Astrocyte of the cerebellum (primary cell): ENCODE results near the gene TPCN1.
A peak's percentile ranks its signal among the peaks of the same experiment; 100 is the strongest.

Experiments used
- DNase-seq: peaks from one replicate; pipeline ENCODE4 v3.0.0-alpha.2; 2011; ENCODE audit warnings: low read depth
- H3K4me3 ChIP-seq: 2 replicates; pipeline ENCODE4 v1.5.1; 2011; ENCODE audit warnings: mild to moderate bottlenecking, low read depth, low read length, moderate library complexity
- CTCF ChIP-seq: IDR thresholded peaks from 2 replicates; pipeline ENCODE4 v1.5.1; 2012; ENCODE audit warnings: low read length, low read depth, moderate library complexity, mild to moderate bottlenecking; ENCODE audit errors: missing control alignments
- in situ Hi-C: cut with HindIII; loops from 2 replicates; pipeline ENCODE4 v1.10.0; 2017; ENCODE audit warnings: low sequenced_read_pairs

TPCN1 gene

GRCh38 chr12:113325916-113326315 is 104.7 kb downstream of the TPCN1 start:
- no peak overlapping the region for H3K4me3 ChIP-seq
- TF ChIP-seq CTCF = no peak
- DNase-seq = peak; percentile 15
- in situ Hi-C loops = no loop called here

GRCh38 chr12:113326775-113327395 is 105.6 kb downstream of the TPCN1 start:
- no peak for TF ChIP-seq CTCF
- H3K4me3 ChIP-seq = no peak overlapping the region
- in situ Hi-C loops = no loop called here
- DNase-seq = no peak

- in situ Hi-C loops = no loop called here
- no peak for DNase-seq
- no peak for TF ChIP-seq CTCF
- H3K4me3 ChIP-seq = no peak overlapping the region
Measured at GRCh38 chr12:113328368-113328889, 107.2 kb downstream of the TPCN1 start.

- DNase-seq = no peak
- no peak overlapping the region for H3K4me3 ChIP-seq
- no peak for TF ChIP-seq CTCF
- in situ Hi-C loops = no loop called here
Measured at GRCh38 chr12:113329022-113329790, 107.9 kb downstream of the TPCN1 start.

GRCh38 chr12:113329791-113330417 is 108.6 kb downstream of the TPCN1 start:
- in situ Hi-C loops = no loop called here
- no peak for DNase-seq
- no peak overlapping the region for H3K4me3 ChIP-seq
- TF ChIP-seq CTCF = no peak

- no peak for DNase-seq
- in situ Hi-C loops = no loop called here
- no peak for TF ChIP-seq CTCF
- H3K4me3 ChIP-seq = no peak overlapping the region
Measured at GRCh38 chr12:113330505-113330904, 109.2 kb downstream of the TPCN1 start.
